ENCODE measurements around the gene SLC22A23.

The SLC22A23 gene

DNA sequence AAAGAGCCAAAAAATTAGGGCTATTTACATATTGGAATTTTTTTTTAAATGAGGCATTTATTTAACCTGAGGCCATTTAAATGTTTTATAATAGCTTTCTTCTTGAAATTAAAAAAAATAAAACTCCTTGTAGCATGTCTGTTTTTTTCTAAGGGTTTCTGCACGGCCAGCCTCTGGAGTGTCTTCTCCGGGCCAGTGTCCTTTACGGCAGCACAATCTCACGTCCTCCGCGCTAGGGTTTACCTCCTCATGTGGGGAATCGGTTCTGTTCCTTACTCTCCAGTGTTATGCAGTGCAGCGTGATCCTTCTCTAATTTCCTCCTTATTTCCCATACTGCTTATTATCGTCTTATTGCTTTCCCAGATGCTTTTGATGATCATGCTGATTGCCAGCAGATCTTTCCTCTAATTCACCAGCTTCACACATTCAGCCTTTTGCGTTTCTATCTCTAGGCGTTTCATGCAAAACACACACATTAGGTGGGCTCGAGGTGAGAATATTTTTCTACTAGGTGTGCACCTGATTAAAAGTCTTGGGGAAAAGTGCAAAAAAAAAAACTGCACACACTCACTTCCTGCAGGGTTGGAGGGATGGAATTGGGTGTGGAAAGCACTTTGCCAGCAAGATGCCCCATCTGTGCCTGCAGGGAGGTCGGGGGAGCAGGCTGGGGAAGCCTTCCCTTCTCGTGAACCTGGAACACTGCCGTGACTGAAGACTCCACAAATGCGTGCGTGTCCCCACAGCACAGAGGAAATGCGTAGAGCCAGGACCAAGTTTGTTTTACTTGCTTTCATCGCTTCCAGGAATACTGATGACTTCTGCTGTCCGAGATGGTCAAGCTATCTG is 142.0 kb downstream of the SLC22A23 start:
- DNase-seq, result no peak

DNA sequence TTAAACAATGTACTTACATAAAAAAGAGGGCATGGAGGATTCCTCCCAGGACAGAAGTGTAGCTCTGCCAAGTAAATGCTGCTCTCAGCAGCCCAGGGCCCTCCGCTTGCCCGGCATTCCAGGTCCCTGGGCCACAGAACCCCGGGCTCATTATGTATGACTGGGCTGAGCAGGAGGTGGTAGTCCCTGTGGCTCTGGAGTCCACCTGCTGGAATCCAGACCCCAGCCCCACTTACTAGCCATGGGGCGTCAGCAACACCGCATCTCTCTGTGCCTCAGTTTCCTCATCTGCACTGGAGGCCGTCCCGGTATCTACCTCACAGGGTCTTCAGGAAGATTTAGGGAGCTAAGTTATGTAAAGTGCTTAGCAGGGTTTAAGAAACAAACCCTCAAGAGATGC is 142.7 kb downstream of the SLC22A23 start:
- DNase-seq, result no peak

DNA sequence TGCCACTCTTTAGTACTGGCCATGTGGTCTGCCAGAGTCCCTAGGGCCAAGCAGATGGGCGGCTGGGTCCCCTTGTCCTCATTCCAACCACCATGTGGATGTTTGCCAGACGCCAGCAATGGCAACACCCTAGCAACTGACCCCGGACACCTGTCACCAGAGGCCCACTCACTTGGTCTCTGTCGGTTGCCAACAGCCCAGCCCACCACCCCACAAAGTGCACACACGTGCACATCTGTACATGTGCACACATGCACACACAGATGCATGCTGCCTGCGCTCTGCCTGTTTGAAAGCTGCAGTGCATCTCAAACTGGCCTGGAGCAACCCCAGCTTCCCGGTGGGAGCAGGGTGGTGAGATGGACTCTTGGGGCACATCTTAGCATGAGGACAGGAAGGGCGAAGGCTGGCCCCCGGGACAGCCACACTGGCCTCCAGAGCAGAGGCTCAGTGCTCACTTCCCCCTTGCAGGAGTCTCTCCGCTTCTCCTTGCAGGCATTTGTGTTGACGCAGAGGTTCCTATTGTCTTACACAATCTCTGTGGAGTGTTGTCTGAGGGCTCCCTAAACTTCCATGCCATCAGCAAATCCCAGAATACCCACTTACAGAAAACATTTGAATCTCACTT is 144.1 kb downstream of the SLC22A23 start:
- DNase-seq, result no peak

DNA sequence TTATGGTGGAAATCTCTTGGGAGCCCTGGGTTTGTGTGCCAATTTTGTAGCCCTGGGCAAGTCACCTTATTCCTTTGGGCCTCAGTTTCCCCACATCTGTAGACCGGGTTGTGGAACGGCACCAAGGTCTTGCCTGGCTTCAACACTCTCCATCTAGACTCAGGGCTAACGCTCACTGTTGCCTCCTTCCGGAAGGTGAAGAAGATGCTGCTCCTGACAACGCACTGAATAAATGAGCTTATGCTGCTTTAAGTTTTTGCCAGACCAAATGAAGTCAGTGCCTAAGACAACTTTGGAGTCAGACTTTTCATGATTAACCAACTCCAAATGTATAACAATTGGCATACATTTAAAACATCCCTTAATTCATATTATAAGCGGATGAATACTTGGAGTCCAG is 145.0 kb downstream of the SLC22A23 start:
- DNase-seq, result no peak

DNA sequence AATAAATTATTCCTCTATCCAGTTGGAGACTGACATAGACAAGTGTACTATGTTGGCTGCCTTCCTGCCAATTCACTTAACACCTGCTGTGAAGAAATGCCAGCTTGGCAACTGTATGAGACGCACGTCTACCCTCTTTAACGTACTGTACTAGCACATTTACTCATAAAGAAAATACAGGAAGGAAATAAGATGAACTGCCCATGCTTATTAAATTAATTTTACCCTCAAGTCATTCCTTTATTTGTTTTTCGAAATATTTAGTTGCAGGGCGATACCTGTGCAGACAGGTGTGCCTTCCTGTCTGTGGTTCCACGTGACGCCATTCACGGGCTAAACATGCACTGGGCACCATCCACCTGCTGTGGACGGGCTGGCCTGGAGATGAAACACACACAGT is 146.1 kb downstream of the SLC22A23 start:
- peak; percentile 30 for DNase-seq

GRCh38 chr6:3310051-3310448 is 146.8 kb downstream of the SLC22A23 start:
- no peak for DNase-seq

DNA sequence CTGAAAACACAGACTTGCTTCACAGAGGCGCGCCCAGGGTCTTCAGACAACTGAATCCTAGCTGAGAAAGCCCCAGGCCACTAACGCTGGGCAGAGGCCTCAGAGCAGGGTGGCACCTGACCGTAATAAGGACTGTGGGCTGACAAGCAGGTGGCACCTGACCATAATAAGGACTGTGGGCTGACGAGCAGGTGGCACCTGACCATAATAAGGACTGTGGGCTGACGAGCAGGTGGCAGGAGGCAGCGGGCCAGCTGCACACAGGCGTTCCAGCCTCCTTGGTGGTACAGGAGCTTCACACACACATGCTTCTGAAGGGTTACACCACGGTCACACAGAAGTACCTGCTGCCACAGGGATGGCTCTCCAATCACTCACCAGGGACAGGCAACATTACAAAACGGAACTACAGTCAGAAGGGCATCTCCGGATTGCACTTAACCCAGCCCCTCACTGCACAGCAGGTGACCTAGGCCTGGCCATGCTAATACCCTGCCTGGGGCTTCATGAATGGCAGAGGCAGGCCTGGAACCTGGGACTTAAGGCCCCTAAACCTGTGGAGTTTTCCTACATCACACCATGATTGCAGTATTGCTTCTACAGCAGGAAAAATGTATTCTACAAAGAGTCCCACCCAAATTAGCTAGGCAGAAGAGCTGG is 147.3 kb downstream of the SLC22A23 start:
- peak; percentile 43 for DNase-seq

GRCh38 chr6:3308106-3308505 is 148.7 kb downstream of the SLC22A23 start:
- no peak for DNase-seq

- no peak for DNase-seq
Observed at GRCh38 chr6:3307436-3307835, 149.4 kb downstream of the SLC22A23 start.

- peak; percentile 66 for DNase-seq
Observed at GRCh38 chr6:3306848-3307247, 150.0 kb downstream of the SLC22A23 start.

DNA sequence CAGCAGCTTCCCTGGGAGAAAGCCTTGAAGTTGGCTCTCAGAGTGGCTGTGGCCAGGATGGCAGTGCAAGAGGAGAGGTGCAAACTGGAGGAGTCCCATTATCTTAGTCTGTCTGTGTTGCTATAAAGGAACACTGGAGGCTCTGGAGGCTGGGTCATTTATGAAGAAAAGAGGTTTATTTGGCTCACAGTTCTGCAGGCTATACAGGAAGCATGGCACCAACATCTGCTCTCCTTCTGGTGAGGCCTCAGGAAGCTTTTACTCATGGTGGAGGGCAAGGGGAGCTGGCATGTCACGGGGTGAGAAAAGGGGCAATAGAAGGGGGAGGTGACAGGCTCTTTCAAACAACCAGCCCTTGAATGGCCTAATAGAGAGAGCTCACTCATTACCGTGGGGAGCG is 151.0 kb downstream of the SLC22A23 start:
- DNase-seq, result no peak

- DNase-seq, result no peak
Observed at GRCh38 chr6:3305216-3305565, 151.7 kb downstream of the SLC22A23 start.

DNA sequence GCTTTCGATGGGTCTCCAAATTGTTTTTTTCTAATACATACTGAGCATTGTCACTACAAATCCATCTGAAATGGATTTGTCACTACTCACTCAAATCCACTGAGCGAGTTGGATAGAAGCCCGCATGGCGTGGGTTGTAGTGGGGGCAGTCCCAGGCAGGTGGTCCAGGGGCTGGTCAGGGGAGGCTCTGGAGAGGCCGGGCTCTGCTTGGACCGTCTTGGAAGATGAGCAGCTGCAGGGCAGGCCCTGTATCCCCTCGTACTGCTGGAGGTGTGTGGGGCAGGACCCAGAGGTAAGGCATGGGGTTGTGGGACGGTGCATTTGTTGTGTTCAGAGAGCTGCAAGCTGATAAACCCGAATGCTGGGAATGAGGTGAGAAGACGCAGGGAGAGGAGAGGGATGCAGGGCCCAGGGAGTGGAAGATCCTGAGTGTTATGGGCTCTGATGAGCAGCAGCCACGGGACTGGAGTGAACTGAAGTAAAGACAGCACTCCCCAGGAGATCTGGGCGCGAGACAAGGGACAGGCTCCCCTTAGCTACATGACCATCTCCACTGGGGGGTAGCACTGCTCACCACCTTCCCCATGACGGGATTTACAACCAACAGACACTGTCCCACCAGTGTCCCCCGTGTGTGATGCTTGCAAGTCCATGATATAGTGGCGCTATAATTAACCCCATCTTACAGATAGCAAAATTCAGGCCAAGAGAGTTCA is 152.2 kb downstream of the SLC22A23 start:
- DNase-seq, result no peak

- no peak for DNase-seq
Observed at GRCh38 chr6:3303795-3304411, 152.9 kb downstream of the SLC22A23 start.

DNA sequence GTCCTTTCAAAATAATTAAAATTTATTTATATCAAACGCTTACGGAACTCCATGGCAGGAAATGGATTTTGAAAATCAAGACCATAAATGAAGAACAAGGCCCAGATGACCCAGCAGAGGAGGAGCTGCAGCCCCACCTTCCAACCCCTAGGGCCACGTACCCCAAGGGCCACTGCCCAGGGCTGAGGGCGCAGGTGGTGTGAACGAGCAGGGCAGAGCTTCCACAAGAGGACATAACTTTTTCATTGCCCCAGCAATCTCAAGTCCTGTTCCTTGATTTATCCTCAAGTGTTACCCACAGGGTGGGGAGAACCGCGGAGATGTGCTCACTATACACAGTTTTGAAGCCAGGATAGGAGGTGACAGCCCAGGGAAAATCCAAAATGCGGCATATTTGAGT is 155.3 kb downstream of the SLC22A23 start:
- no peak for DNase-seq

DNA sequence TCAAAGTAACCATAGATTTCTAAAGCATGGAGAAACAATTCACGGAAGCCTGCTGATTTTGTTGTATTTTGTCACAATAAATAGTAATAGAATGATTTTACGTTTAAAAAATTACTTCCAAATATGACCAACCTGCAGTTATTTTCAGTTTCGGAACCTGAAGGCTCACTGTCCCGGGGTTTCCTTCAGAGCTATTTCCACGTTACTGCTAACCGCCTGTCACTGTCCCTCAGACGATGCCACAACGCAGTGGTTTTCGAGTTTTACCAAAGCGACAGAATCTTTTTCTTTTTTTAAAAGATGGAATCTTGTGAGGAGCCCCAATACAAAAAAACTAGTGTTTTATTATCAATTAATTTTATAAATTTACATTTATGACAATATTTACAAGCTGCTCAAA is 157.6 kb downstream of the SLC22A23 start:
- no peak for DNase-seq

DNA sequence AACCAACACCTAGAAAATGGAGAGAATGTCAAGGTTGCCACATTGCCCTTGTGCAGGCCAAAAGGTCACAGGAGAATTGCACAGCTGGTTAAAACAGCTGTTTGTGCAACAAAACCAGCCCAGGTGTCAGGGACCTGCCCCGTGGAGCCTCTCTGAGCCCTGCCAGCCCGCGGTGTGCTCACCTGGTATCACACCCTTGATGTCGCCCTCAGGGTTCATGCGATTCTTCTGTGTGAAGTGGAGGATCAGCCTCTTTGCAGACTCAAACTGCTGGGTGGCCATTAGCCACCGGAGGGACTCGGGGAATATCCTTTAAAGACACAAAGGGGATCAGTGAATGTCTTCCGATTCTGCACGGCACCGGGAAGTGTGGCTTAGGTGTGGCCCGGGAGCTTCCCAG is 158.9 kb downstream of the SLC22A23 start:
- no peak for DNase-seq

DNA sequence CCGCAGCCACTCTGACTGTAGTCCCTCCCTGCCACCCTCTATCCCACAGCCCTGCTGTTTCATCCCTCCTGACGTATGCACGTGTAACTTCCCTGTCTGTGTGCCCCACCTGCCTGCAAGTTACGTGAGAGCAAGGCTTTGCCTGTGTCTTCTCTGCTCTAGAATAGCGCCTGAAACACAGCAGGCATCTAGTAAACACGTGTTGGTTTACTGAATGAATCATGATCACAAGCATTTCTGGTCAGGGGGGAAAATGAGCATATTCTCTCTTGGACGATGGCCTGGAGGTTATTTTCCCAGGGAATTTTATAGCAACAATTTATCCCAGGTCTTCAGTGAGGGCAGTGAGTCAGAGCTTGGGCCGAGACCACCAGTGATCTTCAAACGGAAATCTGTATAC is 159.8 kb downstream of the SLC22A23 start:
- DNase-seq, result no peak

DNA sequence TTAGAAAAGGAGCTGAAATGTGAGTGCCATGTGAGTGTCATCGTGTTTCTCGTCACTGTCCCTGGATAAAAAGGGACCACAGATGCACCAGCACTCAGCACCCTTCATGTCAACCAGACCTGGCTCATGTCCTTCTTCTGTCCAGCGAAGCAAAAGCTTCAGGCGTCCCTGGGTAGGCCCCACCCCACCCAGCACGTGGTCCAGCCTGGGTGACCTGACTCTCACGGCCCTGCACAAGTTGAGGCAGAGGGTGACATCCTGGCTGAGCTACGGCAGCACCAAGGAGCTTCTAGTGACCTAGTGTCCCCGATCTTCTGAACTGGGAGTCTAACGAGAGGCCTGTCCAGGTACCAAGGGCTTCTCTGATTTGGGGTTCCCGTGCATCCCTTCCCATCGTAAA is 160.3 kb downstream of the SLC22A23 start:
- DNase-seq, result no peak

DNA sequence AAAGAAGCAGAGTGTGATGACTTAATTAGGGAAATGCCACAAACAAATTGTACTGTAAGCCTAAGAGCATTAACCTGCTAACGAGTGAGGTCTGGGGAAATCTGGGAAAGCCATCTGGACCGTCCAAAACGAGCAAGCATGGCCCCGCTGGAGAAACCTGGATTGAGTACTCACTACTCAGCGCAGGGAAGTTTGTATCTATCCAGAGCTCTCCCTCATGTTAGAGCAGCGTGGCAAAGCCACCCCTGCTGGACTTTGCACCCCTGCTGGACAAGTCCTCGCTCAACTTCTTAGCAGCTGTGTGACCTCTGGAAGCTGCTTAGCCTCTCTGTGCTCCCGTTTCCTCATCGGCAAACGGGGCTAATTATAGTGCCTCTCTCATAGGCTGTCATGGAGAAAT is 160.8 kb downstream of the SLC22A23 start:
- no peak for DNase-seq

DNA sequence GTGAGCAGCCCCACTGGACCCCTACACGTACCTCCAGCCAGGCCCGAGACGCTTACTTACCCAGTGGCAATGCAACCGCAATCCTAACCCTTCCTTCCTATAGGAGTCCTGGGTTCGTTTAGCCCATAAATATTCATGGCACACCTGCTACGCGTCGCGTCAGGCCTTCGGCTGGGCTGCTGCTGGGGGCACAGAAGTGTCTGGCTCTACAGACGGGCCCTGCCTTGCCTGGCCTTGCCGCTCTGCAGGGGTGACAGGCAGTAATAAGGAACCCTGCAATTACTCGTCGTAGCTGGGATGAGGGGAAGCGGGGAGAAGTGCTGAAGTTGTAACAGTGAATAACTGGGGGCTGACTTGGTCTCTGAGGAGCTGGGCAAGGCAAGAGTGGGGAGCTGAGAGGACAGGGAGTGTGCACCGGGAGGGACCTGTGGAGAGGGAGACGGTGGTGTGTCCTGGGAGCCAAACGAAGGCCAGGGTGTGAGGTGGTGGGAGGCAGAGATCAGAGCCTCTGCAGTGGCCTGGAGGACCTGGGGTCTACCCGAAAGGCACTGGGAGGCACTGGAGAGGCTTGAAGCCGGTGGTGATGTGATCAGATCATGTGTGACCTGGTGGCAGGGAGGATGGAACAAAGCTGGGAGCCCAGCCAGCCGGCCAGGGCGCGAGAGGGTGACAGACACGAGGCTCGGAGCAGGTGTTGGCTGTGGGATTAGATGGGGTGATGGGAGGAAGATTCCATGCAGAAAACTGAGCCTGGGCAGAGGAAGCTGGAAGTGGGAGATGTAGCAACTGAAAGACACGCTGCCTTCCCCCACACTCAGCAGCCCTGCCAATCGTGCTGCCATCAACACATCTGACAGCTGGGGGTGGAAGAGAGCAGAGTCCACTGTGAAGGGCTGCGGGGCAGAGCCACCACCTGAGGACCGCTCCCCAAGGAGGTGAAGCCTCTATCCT is 161.7 kb downstream of the SLC22A23 start:
- no peak for DNase-seq

DNA sequence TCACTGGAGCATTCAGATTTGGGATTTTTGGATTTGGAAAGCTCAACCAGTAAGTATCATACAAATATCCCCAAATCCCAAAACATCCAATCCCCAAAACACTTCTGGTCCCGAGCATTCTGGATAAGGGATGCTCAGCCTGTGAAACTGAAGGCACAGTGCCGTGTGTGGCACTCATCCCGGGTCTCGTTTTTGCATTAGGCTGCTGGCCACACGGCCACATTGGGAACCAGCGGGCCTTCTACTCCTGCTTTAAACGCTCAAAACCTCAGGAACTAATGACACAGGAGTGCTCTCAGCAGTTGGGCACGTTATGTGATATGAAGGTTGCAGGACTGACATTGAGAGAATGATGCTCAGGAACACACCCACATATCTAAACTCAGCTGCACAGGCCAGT is 162.5 kb downstream of the SLC22A23 start:
- no peak for DNase-seq

Measured in DMS79 treated with DMSO at 0.1 percent for 48 hours (cell line).